NCI-H2171 (cell line): ENCODE measurements around the gene EHF.
"Not testable (repeated sequence)": the region's sequence is repeated elsewhere in the genome, so short reads cannot be mapped to it uniquely, and the experiment has no call there.

Experiments used
- DNase-seq: peaks from one replicate; lab custom pipeline; 2025; lab: John Stamatoyannopoulos, UW

Gene EHF

DNA sequence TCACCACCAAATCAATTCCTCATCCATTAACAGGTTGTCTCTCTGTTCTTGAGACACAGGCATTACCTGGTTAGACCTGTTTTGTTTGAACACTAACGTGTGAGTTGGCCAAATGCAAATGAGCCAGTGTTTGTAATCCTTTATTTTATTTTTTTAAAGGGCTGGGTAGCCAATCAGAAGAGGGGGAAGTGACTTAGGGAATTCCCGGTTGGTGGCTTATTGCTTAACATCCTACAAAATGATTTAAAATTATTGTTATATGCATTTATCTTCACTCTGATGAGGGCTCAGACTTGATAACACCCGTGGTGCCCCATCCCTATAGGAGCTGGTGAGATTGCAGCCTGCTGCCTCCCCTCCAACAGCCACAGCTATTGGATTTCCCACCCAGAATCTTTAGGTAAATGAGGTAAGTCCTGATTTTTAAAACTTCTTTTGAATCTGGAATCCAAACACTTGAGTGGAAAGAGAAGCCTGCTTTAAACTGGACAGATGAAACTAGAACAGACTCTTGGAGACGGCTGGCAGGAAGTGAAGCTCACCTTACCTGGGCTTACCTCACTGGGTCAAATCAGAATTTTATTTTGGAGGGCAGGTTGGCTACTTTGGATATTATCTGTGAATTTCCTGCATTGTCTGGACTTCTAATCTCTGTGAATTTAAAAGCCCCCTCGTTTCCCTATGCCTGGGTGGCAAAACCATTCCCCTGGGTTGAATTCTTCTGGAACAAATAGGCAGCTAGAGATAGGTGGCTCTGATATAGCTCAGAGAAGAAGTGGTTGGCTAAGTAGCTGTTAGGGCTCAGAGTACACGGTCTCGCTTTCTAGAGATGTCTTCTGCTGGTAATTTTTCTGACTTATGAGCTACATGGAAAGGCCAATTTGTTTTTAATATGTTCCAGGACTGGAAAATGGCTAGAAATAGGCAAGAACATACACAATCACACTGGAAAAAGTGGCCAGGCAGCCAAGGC lies at the start of gene EHF:
TSS of gene EHF (plus strand) at position 274 of the 973 bp plus-strand sequence. CDS start 21,538 bp downstream, outside the sequence.
- DNase-seq, result no peak

DNA sequence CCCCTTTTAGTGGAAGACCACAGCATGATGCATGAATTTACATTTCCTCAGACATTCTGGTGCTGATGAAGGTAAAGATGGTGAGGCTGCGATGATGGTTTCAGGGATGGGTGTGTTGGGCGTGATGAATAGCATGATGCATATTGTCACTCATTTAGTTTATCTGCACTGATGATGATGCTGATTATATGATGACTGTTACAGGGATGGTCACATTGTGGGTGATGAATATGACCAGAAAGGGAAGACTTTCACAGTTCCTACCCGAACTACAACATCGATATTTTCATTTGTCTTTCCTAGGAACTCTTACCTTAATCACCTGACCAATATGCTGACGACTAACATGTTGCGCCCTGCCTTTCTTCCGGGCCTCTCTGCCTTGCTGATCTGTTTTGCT lies 47.4 kb upstream of the EHF start:
- no peak for DNase-seq

DNA sequence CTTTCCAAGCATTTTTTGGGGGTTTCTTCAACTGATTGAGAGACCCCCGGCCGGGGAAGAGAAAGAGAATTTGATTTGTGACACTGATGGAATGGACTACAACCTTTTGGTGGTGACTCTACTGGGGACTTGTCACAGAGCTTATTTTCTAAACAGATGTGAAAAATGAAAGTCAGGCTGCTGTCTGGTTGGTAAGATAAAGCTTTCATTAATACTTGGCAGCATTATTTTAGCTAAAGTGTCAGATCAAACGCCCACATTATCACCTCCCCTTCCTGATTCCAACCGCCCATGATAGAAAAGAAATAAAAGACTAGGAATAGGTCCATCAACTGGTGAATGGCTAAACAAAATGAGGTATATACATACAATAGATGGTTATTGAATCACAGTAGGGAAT lies 45.6 kb upstream of the EHF start:
- no peak for DNase-seq

DNA sequence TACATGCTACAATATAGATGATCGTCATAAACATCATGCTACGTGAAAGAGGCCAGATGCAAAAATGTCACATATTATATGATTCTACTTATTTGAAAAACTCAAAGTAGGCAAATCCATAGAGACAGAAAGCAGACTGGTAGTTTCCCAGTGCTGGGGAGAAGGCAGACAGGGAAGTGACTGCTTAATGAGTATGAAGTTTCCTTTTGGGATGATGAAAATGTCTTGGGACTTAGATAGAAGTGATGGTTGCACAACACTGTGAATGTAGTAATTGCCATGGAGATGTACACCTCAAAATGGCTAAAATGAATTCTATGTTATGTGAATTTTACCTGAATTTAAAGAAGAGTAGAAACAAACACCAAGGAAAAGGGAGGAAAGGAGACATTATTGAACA lies 45.2 kb upstream of the EHF start:
- no peak for DNase-seq

DNA sequence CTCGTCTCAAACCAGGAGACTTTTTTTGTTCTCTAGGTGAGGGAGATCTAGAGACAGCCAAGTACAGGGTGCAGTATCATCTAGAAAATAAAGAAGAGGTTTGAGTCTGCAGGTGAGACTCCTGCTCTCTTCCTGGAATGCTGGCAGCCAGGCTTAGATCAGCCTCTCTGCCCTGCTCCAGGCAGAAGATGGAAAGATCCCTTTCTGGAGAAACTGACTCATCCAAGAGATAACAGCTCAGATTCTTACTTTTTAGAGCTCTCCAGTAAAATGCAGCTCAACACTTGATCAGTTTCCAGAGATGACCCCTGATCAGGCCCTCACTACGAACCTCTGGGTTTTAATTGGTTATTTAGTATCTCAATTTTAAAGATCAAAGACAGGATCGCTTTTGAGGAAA lies 44.6 kb upstream of the EHF start:
- DNase-seq, result no peak

DNA sequence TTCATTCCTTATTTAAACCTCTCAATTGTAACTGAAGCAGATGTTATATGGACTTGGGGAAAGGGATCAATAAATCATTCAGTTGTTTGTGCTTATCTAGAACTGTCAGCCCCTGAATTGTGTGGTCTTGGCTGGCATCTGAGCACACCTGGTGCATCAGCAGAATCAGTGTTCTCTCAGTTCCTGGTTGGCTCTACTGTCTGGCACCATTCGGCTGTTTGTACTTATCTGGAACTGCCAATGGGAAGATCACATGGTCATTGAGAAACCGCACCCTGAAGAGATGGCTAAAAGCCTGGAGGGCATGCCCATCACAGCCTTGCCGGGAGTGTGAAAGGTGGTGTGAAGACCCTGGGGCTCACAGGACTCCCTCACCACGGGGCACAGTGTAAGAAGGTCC lies 37.1 kb upstream of the EHF start:
- DNase-seq, result no peak

DNA sequence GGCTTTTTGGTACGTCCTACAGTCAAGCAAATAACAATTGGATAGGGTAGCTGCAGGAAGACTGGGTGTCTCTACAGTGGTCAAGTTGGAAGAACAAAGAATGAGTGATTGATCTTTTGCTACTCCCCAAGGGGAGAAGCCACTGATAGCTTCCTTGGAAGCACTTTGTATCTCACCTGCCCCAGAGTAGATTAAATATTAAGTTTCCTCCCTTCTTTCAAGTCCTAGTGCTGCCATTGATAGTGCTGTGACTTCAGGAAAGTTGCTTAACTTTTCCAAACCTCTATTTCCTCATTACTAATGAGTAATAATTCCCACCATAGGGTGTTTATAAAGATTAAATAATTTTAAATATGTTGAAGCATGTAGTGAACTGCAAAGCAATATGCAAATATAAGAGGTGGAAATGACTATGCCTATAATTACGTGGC lies 35.6 kb upstream of the EHF start:
- no peak for DNase-seq

DNA sequence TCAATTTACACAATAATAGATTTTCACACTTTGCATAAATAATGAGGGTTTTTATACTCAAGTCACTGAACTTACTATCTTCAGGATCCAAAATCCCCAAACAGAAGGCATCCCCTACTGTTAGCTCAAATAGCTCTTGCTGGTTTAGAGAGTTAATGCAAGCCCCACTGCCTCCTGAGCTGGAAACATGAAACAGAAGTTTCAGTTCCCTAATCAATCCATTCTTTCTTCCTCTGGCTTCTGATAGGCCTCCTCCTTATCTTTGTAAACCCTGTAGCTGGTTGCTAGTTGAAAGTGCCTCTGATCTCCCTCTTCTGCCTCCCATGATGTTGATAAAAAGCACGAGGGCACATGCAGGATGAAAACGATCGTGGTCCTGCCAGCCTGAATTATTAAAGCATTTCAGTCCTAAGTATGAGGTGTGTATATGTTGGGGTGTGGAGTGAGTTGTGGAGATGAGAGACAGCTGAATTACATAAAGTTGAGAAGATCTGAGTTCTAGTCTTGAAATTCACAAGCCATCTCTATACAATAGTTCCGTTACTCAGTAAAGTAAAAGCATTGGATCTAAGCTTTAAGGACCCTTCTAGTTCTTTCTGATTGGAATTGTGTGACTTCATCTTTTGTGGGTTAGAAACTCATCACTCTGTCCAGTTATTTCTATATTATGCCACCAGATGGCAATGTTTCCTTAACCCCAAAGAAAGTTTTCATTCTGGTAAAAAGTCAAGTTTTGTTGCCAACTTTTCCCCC lies 35.0 kb upstream of the EHF start:
- peak; percentile 7 for DNase-seq

DNA sequence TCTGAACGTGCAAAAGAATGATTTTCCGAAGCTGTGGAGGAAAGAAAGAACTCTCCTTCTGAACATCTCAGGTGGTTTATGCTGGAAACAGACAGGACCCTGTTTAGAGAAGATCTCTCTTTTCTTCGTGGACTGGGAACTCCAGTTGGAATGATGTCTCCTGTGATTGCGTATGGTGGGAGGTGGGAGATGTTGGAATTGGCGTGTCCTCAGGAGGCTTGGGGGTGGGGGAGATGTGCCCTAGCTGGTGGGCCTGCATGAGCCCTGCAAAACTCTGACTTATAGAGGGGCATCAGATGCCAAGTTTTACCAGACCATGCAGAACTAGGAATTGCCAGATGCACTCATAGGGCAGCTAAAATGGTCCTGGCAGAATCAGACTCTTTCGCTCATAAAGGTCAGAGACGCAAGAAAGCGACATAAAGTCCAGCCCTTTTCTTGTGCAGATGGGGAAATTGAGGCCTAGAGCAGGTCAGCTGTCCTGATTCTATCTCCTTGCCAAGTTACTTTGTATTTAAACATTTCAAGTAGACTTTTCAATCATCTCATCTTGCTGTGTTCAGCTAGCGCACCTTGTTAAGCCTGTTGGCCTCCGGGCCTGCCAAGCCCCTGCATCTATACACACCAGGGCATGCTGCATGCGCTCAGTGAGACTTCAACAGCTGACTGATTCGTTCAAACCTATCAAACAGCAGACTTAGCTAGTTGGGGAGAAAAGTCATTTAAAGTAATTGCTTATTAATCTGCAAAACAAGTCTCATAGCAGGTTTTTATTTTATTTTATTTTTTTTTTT lies 34.2 kb upstream of the EHF start:
- DNase-seq, result no peak

DNA sequence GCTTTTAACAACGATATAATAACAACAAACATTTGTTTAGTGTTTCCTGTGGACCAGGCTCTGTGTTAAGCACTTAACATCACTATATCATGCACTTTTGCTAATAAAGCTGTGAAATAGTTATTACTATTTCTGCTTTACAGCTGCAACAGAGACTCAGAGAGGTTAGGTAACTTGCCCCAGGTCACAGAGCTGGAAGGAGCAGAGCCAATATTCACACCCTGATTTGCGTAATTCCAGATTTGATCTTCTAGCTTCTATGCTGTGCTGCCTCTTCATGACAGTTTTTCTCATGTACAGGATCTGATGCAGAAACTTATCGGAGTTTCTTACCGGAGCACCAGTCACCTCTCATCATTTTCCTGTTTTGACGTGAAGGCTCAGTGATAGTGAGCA lies 33.6 kb upstream of the EHF start:
- no peak for DNase-seq

DNA sequence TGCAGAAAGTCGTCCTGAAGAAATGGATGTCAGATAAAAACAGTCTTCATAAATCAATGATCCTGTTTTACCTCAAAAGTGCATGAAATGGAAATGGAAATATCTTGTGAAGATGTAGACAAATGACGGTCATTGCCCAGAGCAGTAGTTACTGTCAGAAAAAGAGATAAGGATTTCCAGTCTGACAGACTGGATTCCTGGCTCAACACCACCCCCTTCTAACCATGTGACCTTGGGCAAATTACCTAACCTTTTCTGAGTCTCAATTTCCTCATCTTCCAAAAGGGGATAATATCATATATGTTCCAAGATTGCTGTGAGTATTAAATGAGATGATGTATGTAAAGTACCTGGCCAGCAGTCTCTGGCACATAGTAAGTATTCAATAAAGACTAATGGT lies 32.9 kb upstream of the EHF start:
- DNase-seq, result no peak

DNA sequence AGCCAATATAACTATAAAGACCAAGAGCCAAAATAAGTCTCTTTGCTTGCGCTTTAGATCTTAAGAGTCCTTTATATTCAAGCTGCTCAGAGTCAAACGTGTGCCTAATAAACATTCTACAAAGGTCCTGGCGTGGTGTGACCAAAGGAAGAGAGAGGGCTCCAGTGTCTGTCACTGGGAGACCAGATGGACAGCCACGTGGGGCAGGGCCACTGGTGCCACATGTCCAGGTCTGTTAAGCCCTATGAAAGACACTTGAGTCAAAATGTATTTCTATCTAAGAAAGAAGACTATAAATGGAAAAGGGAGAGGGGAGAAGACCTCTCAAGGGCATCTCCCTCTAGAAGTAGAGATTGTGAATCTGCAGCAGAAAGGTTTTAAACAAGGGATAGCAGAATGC lies 32.2 kb upstream of the EHF start:
- DNase-seq, result no peak

DNA sequence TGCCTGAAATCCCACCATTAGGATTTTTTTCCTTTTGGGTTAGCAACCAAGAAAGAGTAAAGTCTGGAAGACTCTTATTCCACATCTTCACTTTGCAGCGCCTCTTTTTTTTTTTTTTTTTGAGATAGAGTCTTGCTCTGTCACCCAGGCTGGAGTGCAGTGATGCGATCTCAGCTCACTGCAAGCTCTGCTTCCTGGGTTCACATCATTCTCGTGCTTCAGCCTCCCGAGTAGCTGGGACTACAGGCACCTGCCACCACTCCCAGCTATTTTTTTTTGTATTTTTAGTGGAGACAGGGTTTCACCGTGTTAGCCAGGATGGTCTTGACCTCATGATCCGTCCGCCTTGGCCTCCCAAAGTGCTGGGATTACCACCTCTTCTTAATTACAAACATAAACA lies 31.7 kb upstream of the EHF start:
- DNase-seq, result not testable (repeated sequence)

DNA sequence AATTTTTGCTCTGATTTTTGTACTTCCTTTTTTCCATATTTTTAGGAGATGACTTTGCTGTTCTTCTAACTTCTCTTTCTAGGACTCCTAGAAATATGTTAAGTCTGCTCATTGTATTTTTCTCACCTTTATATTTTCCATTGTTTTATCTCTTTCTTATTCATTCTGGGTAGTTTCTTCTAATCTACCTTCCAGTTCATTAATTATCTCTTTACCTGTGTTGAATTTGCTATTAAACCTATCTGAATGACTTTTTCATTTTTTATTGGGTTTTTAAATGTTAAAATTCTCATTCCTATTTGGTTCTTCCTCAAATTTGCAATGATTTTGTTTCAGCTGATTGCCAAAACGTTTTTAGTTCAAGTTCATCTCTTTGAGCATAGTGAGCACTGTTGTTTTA lies 27.8 kb upstream of the EHF start:
- DNase-seq, result no peak

DNA sequence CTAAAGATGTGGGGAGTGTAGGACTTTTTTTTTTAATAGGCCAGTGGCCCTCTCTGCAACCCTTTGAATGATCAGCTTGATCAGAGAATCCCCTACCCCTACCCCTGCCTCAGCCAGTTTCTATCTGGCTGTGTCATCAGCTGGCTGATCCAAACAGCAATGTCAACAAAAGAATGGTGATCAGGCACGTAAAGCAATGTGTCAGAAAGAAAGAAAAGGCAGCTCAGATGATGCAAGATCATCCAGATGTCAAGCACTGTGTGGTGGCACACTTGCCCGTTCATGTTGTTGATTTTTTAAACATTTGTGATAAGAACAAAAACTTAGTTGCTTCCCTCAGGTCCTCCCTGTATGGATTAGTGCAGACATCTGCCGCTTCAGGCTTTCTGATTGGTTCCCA lies 26.3 kb upstream of the EHF start:
- DNase-seq, result no peak

DNA sequence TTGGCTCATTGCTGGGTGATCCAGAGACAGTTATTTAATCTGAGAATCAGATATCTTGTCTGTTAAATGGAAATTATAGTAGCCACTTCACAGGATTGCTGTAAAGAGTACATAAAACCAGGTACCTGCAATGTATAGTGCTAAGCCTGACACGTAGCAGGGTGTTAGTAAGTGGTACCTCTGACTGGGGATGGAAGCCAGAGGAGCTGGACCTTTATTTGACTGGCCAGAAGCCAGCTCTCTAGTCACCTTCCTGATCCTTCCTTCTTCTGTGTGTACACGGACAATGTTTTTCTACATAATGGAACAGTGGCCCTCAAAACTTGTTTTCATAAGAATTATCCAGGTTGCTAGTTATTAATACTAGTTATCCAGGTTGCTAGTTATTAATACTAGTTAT lies 25.5 kb upstream of the EHF start:
- DNase-seq, result no peak

DNA sequence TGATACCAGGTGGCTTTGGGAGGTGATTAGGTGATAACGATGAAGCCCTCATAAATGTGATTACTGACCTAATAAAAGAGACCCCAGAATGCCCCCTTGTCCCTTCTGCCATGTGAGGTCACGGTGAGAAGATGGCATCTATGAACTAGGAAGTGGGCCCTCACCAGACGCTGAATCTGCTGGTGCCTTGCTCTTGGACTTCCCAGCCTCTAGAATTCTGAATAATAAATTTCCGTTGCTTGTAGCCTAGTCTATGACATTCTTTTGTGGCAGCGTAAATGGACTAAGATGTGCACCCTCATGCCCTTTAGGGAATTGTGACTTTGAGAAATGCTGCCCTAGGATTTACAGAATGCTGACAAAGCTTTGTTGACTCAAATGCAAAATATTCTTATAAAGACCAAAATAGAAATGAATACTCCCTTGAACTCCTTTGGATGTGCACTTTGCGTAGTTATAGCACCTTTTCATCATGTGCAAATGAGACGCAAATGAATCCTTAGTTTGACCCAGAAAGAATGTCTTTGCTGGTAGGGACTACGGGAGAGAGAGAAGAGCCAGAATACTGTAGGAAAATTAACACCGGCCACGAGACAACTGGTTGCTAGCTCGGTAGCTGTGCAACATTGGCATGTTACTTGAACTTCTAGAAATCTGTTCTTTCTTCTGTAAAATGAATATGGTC lies 24.8 kb upstream of the EHF start:
- no peak for DNase-seq

DNA sequence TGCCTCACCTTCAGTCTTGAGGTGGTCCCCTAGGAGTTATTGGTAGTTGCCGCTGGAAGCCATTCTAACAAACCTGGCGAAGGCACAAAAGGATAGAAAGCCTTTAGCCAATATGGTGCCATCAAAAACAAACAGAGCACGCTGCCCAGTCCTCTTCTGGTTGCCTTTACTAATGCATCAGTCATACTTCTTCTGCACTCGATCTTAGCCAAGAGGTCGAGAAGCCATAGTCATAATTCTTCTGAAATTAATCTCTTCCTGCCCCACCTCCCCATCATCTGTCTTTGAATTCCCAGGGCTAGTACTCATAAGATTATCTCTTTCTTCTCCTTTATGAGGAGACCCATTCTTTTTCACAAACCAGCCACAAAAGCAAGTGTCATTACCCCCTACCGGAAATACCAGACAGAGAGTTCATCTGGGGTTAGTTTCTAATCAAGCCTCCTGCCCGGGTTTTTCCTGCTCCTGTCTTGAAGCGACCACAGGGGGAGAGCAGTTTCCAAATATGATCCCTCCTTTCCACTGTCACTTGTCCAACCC lies 21.4 kb upstream of the EHF start:
- no peak for DNase-seq

DNA sequence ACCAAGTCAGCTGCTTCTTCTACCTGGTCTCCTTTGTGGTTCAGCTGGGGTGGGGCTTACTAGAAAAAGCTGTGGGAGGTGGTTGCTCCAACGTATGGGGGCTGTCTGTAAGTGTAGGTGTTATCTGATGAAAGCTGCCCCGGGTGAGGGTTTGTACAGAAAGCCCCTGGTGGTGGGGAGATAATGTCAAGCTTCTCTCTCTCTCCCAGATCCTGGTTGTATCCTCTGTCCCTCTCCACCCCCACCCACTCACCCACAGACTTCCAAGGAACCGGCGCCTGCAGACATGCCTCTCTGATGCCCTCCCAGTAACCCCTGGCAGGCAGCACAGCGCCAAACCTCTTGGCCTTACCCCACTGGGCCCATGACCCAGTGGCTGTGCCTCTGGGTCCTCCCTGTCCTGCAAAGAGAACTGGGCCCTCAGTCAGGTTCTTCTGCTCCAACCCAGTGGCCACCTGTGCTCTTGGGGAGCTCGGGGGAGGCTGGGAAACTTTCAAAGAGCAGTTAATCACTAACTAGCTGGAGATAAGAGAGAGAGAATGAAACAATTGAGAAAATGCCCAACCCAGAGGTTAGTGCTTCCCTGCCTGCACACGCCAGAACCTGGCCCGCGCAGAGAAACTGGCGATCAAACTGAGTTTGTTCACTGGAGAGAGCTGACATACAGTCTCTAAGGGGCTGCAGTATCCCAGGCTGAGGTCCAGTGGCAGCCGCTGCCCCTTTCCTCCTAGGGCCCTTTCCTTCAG lies 20.4 kb upstream of the EHF start:
- DNase-seq, result no peak

DNA sequence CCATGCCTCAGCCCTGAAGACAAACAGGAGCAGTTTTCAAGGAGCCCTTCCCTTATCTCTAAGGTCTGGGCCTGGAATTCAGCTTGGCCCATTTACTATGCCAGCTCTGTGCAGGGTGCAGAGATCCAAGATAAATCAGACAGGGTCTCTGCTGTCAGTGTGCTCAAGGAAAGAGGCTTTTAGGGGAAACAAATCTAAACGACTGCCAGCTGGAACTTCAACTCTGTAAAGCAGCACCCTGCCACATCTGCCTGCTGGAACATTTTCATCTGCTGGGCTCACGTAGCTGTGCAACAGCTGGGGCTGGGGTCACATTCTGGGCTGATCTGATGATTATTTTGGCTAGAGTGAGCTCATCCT lies 19.8 kb upstream of the EHF start:
- DNase-seq, result no peak

DNA sequence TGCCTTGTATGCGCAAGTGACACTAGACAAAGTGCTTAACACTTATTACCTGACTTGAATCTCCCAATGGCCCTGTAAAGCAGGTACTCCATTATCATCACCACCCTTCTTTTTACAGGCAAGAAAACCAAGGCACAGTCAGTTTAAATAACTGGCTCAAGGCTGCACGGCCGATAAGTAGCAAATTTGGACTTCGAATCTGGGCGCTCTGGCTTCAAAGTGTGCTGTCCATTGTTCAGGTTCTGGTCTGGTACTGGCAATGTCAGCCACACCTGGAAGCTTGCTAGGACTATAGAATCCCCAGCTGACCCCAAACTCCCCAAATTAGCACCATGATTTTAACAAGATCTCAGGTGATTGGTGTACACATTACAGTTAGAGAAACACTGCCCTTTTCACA lies 19.3 kb upstream of the EHF start:
- no peak for DNase-seq
